OCI-LY7 (cell line): ENCODE results near the gene TCP11L2. TPM values are rescaled to one million over a fixed set of nuclear protein-coding genes. Genes with fewer than 3 reads are reported as not detected.

Source experiments
- BruUV-seq: library from RNA; stranded (reverse); fragments of 400-500 nt; replicated peaks from 2 replicates; lab custom pipeline; 2021; lab: Mats Ljungman, UMichigan
- CTCF ChIA-PET: fragments of 300-600 bp; sonication (Branson Sonifier 250); formaldehyde crosslinking; loops from one replicate; lab custom pipeline; 2022; ENCODE audit warnings: antibody characterized with exemption; ENCODE audit not compliant: unreplicated experiment; lab: Charles Lee
- POLR2A ChIA-PET: fragments of 300-600 bp; sonication (Branson Sonifier 250); formaldehyde crosslinking; loops from one replicate; lab custom pipeline; 2022; ENCODE audit warnings: antibody characterized with exemption; lab: Charles Lee
- DNase-seq: peaks from one replicate; pipeline ENCODE4 v3.0.0-alpha.2; 2015; ENCODE audit warnings: low spot score
- H2AFZ ChIP-seq: fragments of 200-600 bp; sonication (generic), shearing (Covaris generic); 2 replicates; pipeline ENCODE4 v1.6.1; 2014; ENCODE audit warnings: mild to moderate bottlenecking, antibody characterized with exemption, low read length, moderate library complexity
- H3K27ac ChIP-seq: fragments of 200-600 bp; sonication (generic); 2 replicates; pipeline ENCODE4 v1.5.1; 2014; ENCODE audit warnings: mixed run types, low read depth, mild to moderate bottlenecking, moderate library complexity, low read length, inconsistent platforms; ENCODE audit not compliant: poor library complexity, severe bottlenecking
- H3K36me3 ChIP-seq: fragments of 200-600 bp; sonication (generic); 2 replicates; pipeline ENCODE4 v1.6.1; 2014; ENCODE audit warnings: mild to moderate bottlenecking, antibody characterized with exemption, low read length, moderate library complexity, mixed read lengths; ENCODE audit not compliant: insufficient read depth
- H3K4me1 ChIP-seq: fragments of 200-600 bp; sonication (generic); 2 replicates; pipeline ENCODE4 v1.5.1; 2014; ENCODE audit warnings: mild to moderate bottlenecking, low read length; ENCODE audit not compliant: insufficient read depth, poor library complexity, severe bottlenecking
- H3K4me2 ChIP-seq: fragments of 200-600 bp; sonication (generic); 2 replicates; pipeline ENCODE4 v1.6.1; 2014; ENCODE audit warnings: mild to moderate bottlenecking, low read length
- H3K4me3 ChIP-seq: fragments of 200-600 bp; sonication (generic); 2 replicates; pipeline ENCODE4 v1.5.1; 2014; ENCODE audit warnings: mild to moderate bottlenecking, low read depth, low read length; ENCODE audit not compliant: poor library complexity, severe bottlenecking
- H3K79me2 ChIP-seq: fragments of 200-600 bp; sonication (generic); 2 replicates; pipeline ENCODE4 v1.6.1; 2016; ENCODE audit warnings: low read depth, mild to moderate bottlenecking, low read length, moderate library complexity, mixed read lengths; ENCODE audit not compliant: insufficient read depth
- H3K9me2 ChIP-seq: fragments of 200-600 bp; sonication (generic); 2 replicates; pipeline ENCODE4 v1.6.1; 2016; ENCODE audit warnings: mild to moderate bottlenecking, low read length, mixed read lengths; ENCODE audit not compliant: insufficient read depth
- H3K9me3 ChIP-seq: fragments of 200-600 bp; sonication (generic); 2 replicates; pipeline ENCODE4 v1.6.1; 2014; ENCODE audit warnings: mild to moderate bottlenecking, mixed run types, low read length, mixed read lengths
- H4K20me1 ChIP-seq: fragments of 200-600 bp; sonication (generic); 2 replicates; pipeline ENCODE4 v1.6.1; 2014; ENCODE audit warnings: mild to moderate bottlenecking, antibody characterized with exemption, low read length, moderate library complexity, mixed read lengths; ENCODE audit not compliant: insufficient read depth
- CTCF ChIP-seq: fragments of 200-600 bp; sonication (generic); conservative IDR thresholded peaks from 2 replicates; pipeline ENCODE4 v1.5.1; 2014; ENCODE audit warnings: mild to moderate bottlenecking, antibody characterized with exemption, low read length, moderate library complexity, mixed read lengths
- EZH2phosphoT487 ChIP-seq: fragments of 200-600 bp; sonication (generic); IDR thresholded peaks from 2 replicates; pipeline ENCODE4 v1.6.1; 2018; ENCODE audit warnings: low read depth, borderline replicate concordance, mild to moderate bottlenecking, mixed run types, antibody characterized with exemption, low read length, moderate library complexity, mixed read lengths
- intact Hi-C: fragments of 100-400 bp; cut with micrococcal nuclease; formaldehyde crosslinking; loops from one replicate; pipeline ENCODE4 v1.10.0; 2022; ENCODE audit not compliant: unreplicated experiment
- total RNA-seq, 2 experiments: library from RNA; depleted of rRNA in 1 of 2; stranded (reverse); fragments of >200 nt in 1 of 2; shearing (Covaris generic) in 1 of 2; gene quantifications; 2 replicates each; pipeline ENCODE4 v1.2.3, GENCODE V29; 2014 to 2022

TCP11L2 gene
- total RNA-seq, 2 experiments from 2014 or later = 1.8 to 9.8 TPM

DNA sequence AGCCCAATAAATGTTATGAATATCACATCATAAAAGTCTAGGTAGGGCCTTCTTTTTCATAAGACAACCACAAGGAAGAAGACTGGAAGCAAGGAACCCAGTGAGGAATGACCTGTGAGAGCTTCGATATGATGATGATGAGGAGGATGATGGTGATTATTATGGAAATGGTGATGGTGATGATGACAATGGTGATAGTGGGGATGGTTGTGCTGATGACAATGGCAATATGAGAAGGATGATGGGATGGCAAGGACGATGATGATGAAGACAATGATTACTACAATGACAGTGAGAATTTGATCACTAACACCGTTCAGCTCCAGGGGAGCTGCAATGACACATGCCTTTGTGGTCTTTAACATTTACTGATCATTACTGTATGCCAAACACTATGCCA lies 47.0 kb upstream of the TCP11L2 start:
- Histone ChIP-seq H4K20me1 (no peaks in the 10 kb centered on the region), H3K4me2 (no peak overlapping the region), H3K9me3 (no peaks in the 10 kb centered on the region), H3K4me1 (peaks cover 17% of the 10 kb centered on the region), H3K27ac (no peak overlapping the region), H2AFZ (no peak overlapping the region), H3K79me2 (no peaks in the 10 kb centered on the region), H3K4me3 (no peak overlapping the region), H3K36me3 (no peaks in the 10 kb centered on the region), H3K9me2 (no peaks in the 10 kb centered on the region)
- CTCF ChIA-PET = no interaction called here
- TF ChIP-seq EZH2phosphoT487 = no peak
- TF ChIP-seq CTCF = no peak
- DNase-seq = no peak
- POLR2A ChIA-PET = interaction anchor here (1.6 kb wide), 1 partner anchor 11 kb away, joined by 3 read pairs; no protein-coding TSS in a partner anchor
- no TSS peak for BruUV-seq
- intact Hi-C loops = no loop called here

DNA sequence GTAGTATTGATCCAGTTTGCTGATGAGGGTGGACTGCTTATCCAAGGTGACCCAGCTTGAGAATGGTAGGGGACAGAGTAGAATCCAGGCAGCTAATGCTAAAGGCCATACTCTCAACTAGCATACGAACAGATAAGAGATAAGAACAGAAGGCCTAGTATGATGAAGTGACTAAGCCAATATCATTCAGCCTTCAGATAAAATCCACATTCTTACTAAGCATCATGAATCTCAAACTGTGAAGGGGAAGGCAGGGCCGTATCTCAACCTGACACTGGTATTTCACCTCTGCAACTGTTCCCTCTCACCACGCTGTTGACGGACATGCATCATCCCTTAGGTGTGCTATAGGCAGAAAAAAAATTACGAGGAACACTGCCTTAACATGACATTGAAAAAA lies 46.6 kb upstream of the TCP11L2 start:
- Histone ChIP-seq H3K9me3 (no peaks in the 10 kb centered on the region), H3K9me2 (no peaks in the 10 kb centered on the region), H3K79me2 (no peaks in the 10 kb centered on the region), H3K4me1 (peaks cover 12% of the 10 kb centered on the region), H2AFZ (no peak overlapping the region), H3K36me3 (no peaks in the 10 kb centered on the region), H4K20me1 (no peaks in the 10 kb centered on the region), H3K4me2 (no peak overlapping the region), H3K4me3 (no peak overlapping the region), H3K27ac (no peak overlapping the region)
- ChIA-PET POLR2A (interaction anchor here (0.7 to 1.6 kb wide), 2 partner anchors 12 to 27 kb away, joined by 3 read pairs; no protein-coding TSS in a partner anchor), CTCF (no interaction called here)
- DNase-seq = no peak
- TF ChIP-seq EZH2phosphoT487 = no peak
- no peak for TF ChIP-seq CTCF
- intact Hi-C loops = no loop called here
- no TSS peak for BruUV-seq

GRCh38 chr12:106256524-106256923 lies 46.0 kb upstream of the TCP11L2 start:
- H4K20me1 ChIP-seq = no peaks in the 10 kb centered on the region
- no peaks in the 10 kb centered on the region for H3K9me3 ChIP-seq
- H2AFZ ChIP-seq = no peak overlapping the region
- H3K9me2 ChIP-seq = no peaks in the 10 kb centered on the region
- peaks cover 6% of the 10 kb centered on the region for H3K4me1 ChIP-seq
- H3K4me3 ChIP-seq = no peak overlapping the region
- POLR2A ChIA-PET = interaction anchor here (0.7 kb wide), 1 partner anchor 26 kb away, joined by 3 read pairs; no protein-coding TSS in a partner anchor
- intact Hi-C loops = no loop called here
- TF ChIP-seq CTCF (no peak), EZH2phosphoT487 (no peak)
- DNase-seq = no peak
- H3K4me2 ChIP-seq = no peak overlapping the region
- H3K27ac ChIP-seq = no peak overlapping the region
- no TSS peak for BruUV-seq
- CTCF ChIA-PET = no interaction called here
- H3K79me2 ChIP-seq = no peaks in the 10 kb centered on the region
- H3K36me3 ChIP-seq = no peaks in the 10 kb centered on the region
